Karpas-422 (cell line): ENCODE measurements around the gene POGLUT3. TPM values are rescaled to one million over a fixed set of nuclear protein-coding genes. Genes with fewer than 3 reads are reported as not detected.
A peak's percentile ranks its signal among the peaks of the same experiment; 100 is the strongest.

Source experiments
- DNase-seq: peaks from one replicate; pipeline ENCODE4 v3.0.0-alpha.2; 2015
- H2AFZ ChIP-seq: fragments of 200-600 bp; sonication (generic); 2 replicates; pipeline ENCODE4 v1.6.1; 2014; ENCODE audit warnings: antibody characterized with exemption, low read length, mixed read lengths
- H3K27ac ChIP-seq: fragments of 200-600 bp; sonication (generic); 2 replicates; pipeline ENCODE4 v1.5.1; 2014; ENCODE audit warnings: mild to moderate bottlenecking, low read length, moderate library complexity
- H3K27me3 ChIP-seq: fragments of 200-600 bp; sonication (generic); 2 replicates; pipeline ENCODE4 v1.6.1; 2014; ENCODE audit warnings: low read length, mixed read lengths
- H3K36me3 ChIP-seq: fragments of 200-600 bp; sonication (generic); 2 replicates; pipeline ENCODE4 v1.6.1; 2014; ENCODE audit warnings: low read length, mixed read lengths; ENCODE audit not compliant: insufficient read depth
- H3K4me1 ChIP-seq: fragments of 200-600 bp; sonication (generic); 2 replicates; pipeline ENCODE4 v1.6.1; 2014; ENCODE audit warnings: mild to moderate bottlenecking, low read length, mixed read lengths
- H3K4me2 ChIP-seq: fragments of 200-600 bp; sonication (generic); 2 replicates; pipeline ENCODE4 v1.6.1; 2014; ENCODE audit warnings: low read length, low read depth, mild to moderate bottlenecking; ENCODE audit not compliant: poor library complexity, severe bottlenecking
- H3K4me3 ChIP-seq: fragments of 200-600 bp; sonication (generic); 2 replicates; pipeline ENCODE4 v1.5.1; 2014; ENCODE audit warnings: mild to moderate bottlenecking, antibody characterized with exemption, low read length, mixed read lengths
- H3K79me2 ChIP-seq: fragments of 200-600 bp; sonication (generic); 2 replicates; pipeline ENCODE4 v1.6.1; 2014; ENCODE audit warnings: mild to moderate bottlenecking, low read length, mixed read lengths
- H3K9ac ChIP-seq: fragments of 200-600 bp; sonication (generic); 2 replicates; pipeline ENCODE4 v1.6.0; 2014; ENCODE audit warnings: low read length
- H3K9me2 ChIP-seq: fragments of 200-600 bp; sonication (generic), shearing (Covaris generic); replicated peaks from 2 replicates; pipeline ENCODE4 v1.6.0; 2014; ENCODE audit warnings: mild to moderate bottlenecking, low read length, moderate library complexity; ENCODE audit not compliant: insufficient read depth
- H3K9me3 ChIP-seq: fragments of 300-700, 200-600 bp; sonication (generic); 2 replicates; pipeline ENCODE4 v1.6.1; 2014; ENCODE audit warnings: low read length, mixed read lengths
- H4K20me1 ChIP-seq: fragments of 200-600 bp; sonication (generic); 2 replicates; pipeline ENCODE4 v1.6.1; 2014; ENCODE audit warnings: mild to moderate bottlenecking, antibody characterized with exemption, low read length, low read depth; ENCODE audit not compliant: insufficient read depth
- total RNA-seq: library from RNA; depleted of rRNA; stranded (reverse); fragments of >200 nt; shearing (Covaris generic); gene quantifications from 2 replicates; pipeline ENCODE4 v1.2.3, GENCODE V29; 2014; ENCODE audit warnings: low replicate concordance

POGLUT3 gene
- total RNA-seq, 1 experiment from 2014 or later, result 33.4 TPM

DNA sequence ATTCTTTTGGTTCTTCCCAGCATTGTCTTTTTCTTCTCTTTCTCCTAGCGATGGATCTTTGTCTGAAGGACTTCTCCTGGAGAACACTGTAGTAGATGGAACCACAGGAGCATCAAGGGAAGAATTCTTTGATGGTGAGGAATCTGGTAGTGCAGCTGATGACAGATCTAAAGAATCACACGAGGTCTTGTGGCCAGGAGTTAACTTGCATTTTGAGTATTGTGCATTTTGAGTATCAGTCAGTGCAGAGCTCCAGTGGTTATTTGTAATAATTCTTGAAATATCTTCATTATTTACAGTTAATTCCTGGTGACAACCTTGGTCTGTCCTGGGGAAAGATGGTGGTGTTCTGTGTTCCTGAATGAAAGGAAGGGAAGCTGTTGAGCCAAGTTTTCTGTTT, 14.5 kb upstream of the POGLUT3 start:
- no peaks in the 10 kb centered on the region for H3K9me2 ChIP-seq
- DNase-seq, result no peak

DNA sequence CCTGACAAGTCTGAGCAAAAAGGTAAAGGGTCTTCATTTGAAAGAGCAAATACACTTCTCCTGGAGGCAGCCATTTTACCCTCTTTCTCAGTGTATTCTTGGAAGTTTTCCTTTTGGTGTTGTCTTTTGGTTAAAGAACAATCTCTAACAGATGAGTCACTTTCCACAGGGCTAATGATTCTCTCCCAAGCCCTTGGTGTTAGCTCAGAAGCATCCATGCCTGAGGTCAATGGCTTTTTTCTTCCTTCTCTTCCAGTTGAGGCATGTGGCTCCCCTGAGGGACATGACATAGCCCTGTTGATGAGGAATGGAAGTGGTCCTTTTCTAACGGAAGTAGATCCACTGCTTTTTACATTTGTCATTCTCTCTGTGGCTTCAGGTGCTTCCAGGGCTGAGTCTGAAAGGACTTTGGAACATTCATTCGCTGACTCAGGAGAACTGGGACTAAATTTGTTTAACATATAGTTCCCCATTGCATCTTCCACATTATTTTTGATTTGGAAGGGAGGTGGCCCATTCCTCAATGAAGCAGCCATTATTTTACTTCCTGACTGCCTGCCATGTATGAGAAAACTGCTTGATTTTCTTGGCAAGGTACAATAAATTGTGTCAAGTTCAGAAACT, 13.8 kb upstream of the POGLUT3 start:
- Histone ChIP-seq H3K9me3 (no peaks in the 10 kb centered on the region), H3K36me3 (no peaks in the 10 kb centered on the region), H3K9me2 (no peaks in the 10 kb centered on the region), H3K9ac (no peak overlapping the region), H3K27me3 (no peaks in the 10 kb centered on the region), H3K4me2 (no peak overlapping the region), H3K27ac (no peak overlapping the region), H4K20me1 (no peaks in the 10 kb centered on the region), H3K4me3 (no peak overlapping the region), H3K4me1 (no peaks in the 10 kb centered on the region), H3K79me2 (no peaks in the 10 kb centered on the region), H2AFZ (no peak overlapping the region)
- DNase-seq, result no peak

More for the DNA sequence above, 14.5 kb upstream of the POGLUT3 start:
- no peak overlapping the region for H3K27ac ChIP-seq
- H3K4me1 ChIP-seq, result no peaks in the 10 kb centered on the region
- no peaks in the 10 kb centered on the region for H4K20me1 ChIP-seq
- H3K9ac ChIP-seq, result no peak overlapping the region
- H2AFZ ChIP-seq, result no peak overlapping the region
- no peaks in the 10 kb centered on the region for H3K9me3 ChIP-seq
- H3K27me3 ChIP-seq, result no peaks in the 10 kb centered on the region
- no peaks in the 10 kb centered on the region for H3K36me3 ChIP-seq
- no peaks in the 10 kb centered on the region for H3K79me2 ChIP-seq
- no peak overlapping the region for H3K4me2 ChIP-seq
- no peak overlapping the region for H3K4me3 ChIP-seq

DNA sequence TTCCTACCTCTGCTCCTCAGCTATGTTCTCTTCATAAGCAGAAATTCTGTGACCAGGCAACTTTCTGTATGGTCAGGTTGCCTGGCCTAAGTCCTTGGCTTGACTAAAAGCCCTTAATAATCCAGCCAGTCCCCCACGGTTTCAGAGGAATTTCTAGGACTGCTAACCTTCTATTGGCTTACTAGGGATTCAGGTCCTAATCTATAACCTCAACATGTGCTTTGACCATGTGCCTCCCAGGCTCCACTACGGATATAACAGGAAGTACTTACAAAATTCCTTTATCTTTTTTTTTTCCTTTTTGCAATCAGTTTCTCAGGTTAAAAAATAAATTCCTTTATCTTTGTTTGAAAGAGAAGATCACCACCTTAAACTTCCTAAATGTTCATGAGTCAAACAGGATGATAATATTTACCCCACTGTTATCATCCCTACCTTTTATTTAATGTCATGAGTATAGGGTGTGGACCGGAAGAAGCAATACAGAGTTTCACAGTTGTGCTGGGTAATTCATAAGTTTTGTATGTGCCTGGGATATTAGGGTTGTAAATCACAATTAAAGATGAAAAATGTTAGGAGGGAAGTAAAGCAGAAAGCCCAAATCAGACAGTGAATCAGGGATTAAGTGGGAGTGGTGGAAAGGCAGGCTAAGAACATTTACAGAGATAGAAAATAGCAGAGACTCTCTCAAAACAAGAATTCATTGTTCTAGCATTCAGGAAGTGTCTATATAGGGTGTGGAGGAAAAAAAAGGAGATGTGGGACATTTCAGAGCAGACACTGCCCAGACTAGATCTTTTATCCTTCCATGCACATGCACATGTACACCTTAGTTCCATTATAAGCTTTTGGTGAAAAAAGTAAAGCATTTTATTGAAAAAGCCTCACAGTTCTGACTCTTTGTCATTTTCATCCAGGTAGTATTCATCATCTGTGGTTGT, 10.7 kb upstream of the POGLUT3 start:
- H4K20me1 ChIP-seq, result no peaks in the 10 kb centered on the region
- no peak overlapping the region for H3K9ac ChIP-seq
- H3K36me3 ChIP-seq, result no peaks in the 10 kb centered on the region
- no peaks in the 10 kb centered on the region for H3K9me2 ChIP-seq
- H3K27ac ChIP-seq, result no peak overlapping the region
- no peaks in the 10 kb centered on the region for H3K79me2 ChIP-seq
- H3K9me3 ChIP-seq, result no peaks in the 10 kb centered on the region
- H2AFZ ChIP-seq, result no peak overlapping the region
- no peak overlapping the region for H3K4me2 ChIP-seq
- no peaks in the 10 kb centered on the region for H3K27me3 ChIP-seq
- H3K4me3 ChIP-seq, result no peak overlapping the region
- no peak for DNase-seq
- H3K4me1 ChIP-seq, result no peaks in the 10 kb centered on the region

DNA sequence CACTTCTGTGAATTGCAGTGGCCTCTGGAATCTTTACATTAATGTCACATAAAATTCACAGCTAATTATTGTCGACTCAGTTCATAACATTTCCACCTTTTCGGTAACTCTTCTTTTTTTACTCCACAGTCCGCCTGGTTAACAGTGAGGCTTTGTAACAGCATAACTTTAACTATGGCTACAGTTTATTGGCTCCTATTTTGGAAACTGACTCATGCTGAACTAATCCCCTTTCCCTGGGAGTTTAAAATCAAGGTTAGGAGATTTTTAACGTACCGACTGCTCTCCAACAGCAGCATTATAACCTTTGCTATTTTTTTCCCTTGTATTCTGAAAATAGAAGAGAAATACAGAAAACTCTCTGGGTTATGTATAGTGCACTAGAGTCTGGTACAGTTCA, 3.2 kb upstream of the POGLUT3 start:
- no peak overlapping the region for H3K4me3 ChIP-seq
- no peaks in the 10 kb centered on the region for H3K9me3 ChIP-seq
- H3K36me3 ChIP-seq, result no peaks in the 10 kb centered on the region
- no peaks in the 10 kb centered on the region for H4K20me1 ChIP-seq
- DNase-seq, result no peak
- no peak overlapping the region for H2AFZ ChIP-seq
- H3K4me1 ChIP-seq, result peaks cover 16% of the 10 kb centered on the region
- H3K27ac ChIP-seq, result no peak overlapping the region
- no peaks in the 10 kb centered on the region for H3K9me2 ChIP-seq
- H3K4me2 ChIP-seq, result no peak overlapping the region
- H3K9ac ChIP-seq, result no peak overlapping the region
- peaks cover 16% of the 10 kb centered on the region for H3K79me2 ChIP-seq
- H3K27me3 ChIP-seq, result no peaks in the 10 kb centered on the region

DNA sequence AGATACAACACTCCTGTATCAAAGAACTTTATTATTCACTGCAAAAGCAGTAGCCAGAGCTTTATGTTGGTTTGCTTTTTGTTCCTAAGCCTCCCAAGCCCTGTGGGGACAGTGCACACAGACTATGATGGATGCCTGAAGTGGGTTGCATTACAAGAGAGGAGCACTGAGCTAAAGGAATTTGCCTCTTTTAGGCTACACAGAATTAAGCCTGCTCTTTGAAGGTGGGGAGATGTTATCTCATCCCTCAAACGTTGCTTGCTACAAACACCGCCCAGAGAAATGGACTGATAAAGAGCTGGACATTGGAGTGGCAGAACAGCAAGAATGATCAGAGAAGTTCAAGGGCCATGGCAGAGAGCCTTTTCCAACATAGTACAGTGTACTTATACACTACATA, 2.5 kb upstream of the POGLUT3 start:
- H4K20me1 ChIP-seq, result no peaks in the 10 kb centered on the region
- H3K9me2 ChIP-seq, result no peaks in the 10 kb centered on the region
- H2AFZ ChIP-seq, result no peak overlapping the region
- DNase-seq, result no peak
- no peaks in the 10 kb centered on the region for H3K36me3 ChIP-seq
- H3K79me2 ChIP-seq, result peaks cover 21% of the 10 kb centered on the region
- no peak overlapping the region for H3K4me3 ChIP-seq
- no peak overlapping the region for H3K27ac ChIP-seq
- no peak overlapping the region for H3K4me2 ChIP-seq
- H3K4me1 ChIP-seq, result peaks cover 17% of the 10 kb centered on the region
- H3K9me3 ChIP-seq, result no peaks in the 10 kb centered on the region
- no peak overlapping the region for H3K9ac ChIP-seq
- no peaks in the 10 kb centered on the region for H3K27me3 ChIP-seq

DNA sequence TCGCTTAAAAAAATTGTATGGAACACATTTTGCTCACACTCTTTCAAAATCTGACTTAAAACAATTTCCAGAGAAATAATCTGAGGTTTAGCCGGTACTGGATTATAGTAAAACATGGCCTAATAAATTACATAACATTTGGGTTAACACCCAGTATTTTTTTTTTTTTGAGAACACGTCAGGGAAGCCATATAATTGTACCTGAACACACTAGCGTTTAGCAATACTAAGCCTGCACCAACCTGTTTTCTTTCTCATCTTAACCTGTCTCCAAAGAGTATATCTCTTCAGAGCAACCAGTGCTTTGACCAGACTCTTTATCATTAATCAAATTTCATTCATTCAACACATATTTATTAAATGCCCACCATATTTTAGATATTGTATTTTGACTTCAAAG, 2.0 kb upstream of the POGLUT3 start:
- peaks cover 17% of the 10 kb centered on the region for H3K4me1 ChIP-seq
- H3K9me3 ChIP-seq, result no peaks in the 10 kb centered on the region
- no peak overlapping the region for H3K4me2 ChIP-seq
- DNase-seq, result no peak
- H3K9me2 ChIP-seq, result no peaks in the 10 kb centered on the region
- no peak overlapping the region for H2AFZ ChIP-seq
- H3K79me2 ChIP-seq, result peaks cover 26% of the 10 kb centered on the region
- H4K20me1 ChIP-seq, result no peaks in the 10 kb centered on the region
- no peaks in the 10 kb centered on the region for H3K36me3 ChIP-seq
- H3K27ac ChIP-seq, result no peak overlapping the region
- no peaks in the 10 kb centered on the region for H3K27me3 ChIP-seq
- no peak overlapping the region for H3K4me3 ChIP-seq
- no peak overlapping the region for H3K9ac ChIP-seq

DNA sequence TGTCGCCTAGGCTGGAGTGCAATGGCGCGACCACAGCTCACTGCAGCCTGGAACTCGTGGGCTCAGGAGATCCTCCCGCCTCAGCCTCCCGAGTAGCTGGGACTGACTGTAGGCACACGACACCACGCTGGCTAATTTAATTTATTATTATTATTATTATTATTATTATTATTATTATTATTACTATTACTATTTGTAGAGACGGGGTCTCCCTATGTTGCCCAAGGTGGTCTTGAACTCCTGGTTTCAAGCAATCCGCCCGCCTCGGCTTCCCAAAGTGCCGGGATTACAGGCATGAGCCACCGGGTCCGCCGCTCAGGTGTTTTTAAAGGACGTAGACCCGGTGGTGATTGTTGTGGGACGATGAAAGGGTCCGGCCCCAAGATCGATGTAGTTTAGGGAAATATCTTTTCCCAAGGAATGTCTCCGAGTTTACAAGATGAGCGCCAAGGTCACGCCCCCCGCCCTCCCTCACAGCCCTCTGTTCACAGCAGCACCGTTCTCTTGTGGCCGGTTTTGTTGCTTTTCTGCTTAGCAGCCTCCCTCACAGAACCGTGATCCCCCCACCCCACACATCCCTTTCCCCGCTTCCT, 728 bp upstream of the POGLUT3 start:
- peak overlapping the region; percentile 93 for H2AFZ ChIP-seq
- H3K27ac ChIP-seq, result no peak overlapping the region
- no peaks in the 10 kb centered on the region for H4K20me1 ChIP-seq
- no peaks in the 10 kb centered on the region for H3K27me3 ChIP-seq
- H3K4me3 ChIP-seq, result peak overlapping the region; percentile 73
- peak overlapping the region; percentile 78 for H3K9ac ChIP-seq
- no peaks in the 10 kb centered on the region for H3K9me3 ChIP-seq
- peak overlapping the region; percentile 82 for H3K4me2 ChIP-seq
- H3K79me2 ChIP-seq, result peaks cover 39% of the 10 kb centered on the region
- H3K9me2 ChIP-seq, result no peaks in the 10 kb centered on the region
- H3K4me1 ChIP-seq, result peaks cover 17% of the 10 kb centered on the region
- H3K36me3 ChIP-seq, result no peaks in the 10 kb centered on the region
- DNase-seq, result no peak
